HG02981 (cell line): ENCODE results near the gene NFIX.

ENCODE experiments used
- ATAC-seq: cut with Tn5 transposase; IDR thresholded peaks from one replicate; pipeline ENCODE4 v1.9.1; 2021; ENCODE audit warnings: mild to moderate bottlenecking, moderate library complexity; ENCODE audit not compliant: unreplicated experiment

NFIX gene

DNA sequence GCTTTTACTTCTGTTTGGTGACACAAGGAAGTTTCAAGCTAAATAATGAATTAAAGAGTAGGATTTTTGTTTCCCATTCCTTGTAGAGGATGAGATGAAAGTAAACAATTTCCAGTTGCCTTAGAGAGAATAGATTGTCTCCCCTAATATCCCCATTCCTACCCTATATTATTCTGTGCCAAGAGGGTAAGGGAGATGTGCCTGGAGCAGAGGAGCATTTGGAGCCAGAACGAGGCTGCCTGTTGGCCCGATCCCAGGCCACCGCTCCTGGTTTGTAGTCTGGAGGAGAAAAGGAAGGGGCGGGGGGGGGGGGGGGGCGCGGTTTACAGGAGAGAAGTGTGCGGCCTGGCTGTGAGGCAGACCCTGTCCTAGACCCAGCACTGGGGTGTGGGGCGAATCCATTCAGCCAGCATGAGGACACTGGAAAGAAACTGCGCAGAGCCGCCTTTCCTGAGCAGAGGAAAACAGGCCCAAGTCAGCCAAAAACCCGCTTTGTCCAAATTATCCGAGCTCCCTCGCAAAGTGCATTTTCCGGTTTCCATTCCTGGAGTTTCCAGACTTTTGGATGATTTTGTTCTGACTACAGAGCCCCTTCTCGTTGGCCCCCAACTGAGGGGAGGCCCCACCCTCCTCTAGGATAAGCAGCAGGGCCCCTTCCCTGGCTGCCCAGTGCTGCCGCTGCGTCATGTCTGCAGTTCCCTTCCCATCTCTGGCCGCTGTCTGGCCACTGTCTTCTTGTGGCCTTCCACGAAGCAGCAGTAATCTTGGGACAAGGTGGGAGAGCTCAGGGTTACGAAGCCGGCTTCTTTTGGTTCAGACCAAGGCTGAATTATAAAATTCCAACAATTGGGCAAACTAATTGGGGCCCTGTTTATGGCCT lies 23.0 kb downstream of the NFIX start:
- no peak for ATAC-seq

- no peak for ATAC-seq
Observed at GRCh38 chr19:13019332-13019731, 24.1 kb downstream of the NFIX start.

GRCh38 chr19:13020002-13020414 lies 24.7 kb downstream of the NFIX start:
- no peak for ATAC-seq

GRCh38 chr19:13022111-13022858 lies 27.0 kb downstream of the NFIX start:
- no peak for ATAC-seq

DNA sequence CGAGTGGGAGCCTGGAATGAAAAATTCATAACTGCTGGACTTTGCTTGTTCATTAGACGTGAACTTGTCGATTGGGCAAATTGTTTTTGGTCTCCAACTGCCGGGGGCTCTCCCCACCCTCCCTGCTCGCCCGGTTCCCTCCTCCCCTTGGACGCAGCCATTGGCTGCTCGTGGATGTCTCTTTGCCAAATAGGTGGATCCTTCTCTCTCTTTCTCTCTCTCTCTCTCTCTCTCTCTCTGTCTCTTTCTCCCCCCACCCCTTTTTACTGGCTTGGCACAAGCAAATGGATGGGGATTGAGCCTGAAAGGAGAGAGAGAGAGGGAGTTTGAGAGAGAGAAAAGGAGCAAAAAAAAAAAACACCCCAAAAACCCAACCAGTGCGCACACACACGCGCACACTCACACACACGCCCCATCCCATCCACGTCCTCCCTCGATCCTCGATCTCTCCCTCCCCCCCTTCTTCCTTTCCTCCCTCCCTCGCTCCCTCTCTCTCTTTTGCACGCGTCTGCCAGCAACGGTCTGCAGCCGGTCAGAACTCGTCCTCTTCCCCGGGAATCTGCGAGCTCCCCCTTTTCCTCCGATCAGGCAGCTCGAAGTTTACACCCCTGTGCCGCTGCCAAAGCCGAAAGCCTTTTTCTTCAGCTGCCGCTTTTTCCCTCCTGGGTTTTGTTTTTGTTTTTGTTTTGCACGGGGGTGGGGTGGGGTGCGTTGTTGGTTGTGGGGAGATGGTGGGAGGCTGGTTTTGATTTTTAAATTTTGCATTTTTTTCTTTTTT lies 27.8 kb downstream of the NFIX start:
- ATAC-seq, result no peak

GRCh38 chr19:13023656-13024055 lies 28.4 kb downstream of the NFIX start:
- no peak for ATAC-seq

DNA sequence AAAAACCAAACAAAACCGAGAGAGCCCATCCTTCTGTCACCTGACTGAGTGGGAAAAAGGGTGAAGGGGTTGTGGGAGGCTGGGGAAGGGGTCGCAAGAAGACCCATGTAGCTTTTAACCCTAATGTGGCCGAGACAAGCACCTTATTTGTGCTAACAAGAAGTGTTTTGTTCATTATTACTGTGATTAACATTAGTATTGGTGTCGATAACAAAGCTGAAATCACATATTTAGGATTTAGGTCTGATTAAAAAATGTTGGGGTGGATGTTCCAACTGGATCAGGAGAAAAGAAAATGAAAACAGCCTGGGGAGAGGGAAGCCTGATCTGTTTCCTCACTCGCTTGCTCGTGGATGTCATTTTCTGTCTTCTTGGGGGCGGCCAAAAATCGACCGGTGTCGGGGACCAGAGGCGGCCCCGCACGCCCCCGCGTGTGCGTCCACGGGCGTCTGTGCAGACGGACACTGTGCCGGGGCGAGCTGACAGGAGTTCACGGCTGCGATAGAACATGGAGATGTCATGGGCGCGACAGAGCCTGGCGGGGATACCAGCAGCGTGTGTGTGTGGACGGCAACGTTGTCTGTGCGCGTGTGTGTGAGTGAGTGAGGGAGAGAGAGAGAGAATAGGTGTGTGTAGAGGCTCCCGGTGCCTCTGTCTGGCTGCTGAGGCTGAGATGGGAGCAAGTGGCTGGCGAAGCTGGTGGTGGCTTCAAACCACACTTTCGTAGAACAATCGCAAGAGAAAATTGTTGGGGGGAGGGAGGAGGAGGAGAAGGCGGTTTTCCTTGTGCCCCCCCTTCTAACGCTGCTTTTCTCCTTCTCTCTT lies 29.1 kb downstream of the NFIX start:
- ATAC-seq, result no peak

- ATAC-seq, result no peak
Observed at GRCh38 chr19:13024951-13025697, 29.8 kb downstream of the NFIX start.

- no peak for ATAC-seq
Observed at GRCh38 chr19:13025819-13026456, 30.7 kb downstream of the NFIX start.

GRCh38 chr19:13026462-13027370 lies 31.4 kb downstream of the NFIX start:
- no peak for ATAC-seq

DNA sequence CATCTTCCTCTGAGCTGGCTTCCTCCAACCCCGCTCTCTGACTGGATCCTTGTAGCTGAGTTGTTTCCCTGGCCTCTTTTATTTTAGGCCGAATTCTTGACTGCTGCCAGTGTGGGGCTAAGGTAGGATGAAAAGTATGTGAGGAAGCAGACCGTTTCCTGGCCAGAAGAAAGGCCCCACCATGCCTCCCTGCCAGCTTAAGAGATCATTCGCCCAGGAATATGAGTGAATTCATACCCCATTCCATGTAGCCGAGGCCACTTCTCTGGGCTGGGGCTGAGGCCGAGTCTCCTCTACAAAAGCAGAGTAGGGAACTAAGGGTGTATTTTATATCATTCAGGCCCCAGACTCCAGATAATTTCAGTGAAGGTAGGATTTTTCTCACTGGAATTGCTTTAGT lies 32.3 kb downstream of the NFIX start:
- no peak for ATAC-seq

DNA sequence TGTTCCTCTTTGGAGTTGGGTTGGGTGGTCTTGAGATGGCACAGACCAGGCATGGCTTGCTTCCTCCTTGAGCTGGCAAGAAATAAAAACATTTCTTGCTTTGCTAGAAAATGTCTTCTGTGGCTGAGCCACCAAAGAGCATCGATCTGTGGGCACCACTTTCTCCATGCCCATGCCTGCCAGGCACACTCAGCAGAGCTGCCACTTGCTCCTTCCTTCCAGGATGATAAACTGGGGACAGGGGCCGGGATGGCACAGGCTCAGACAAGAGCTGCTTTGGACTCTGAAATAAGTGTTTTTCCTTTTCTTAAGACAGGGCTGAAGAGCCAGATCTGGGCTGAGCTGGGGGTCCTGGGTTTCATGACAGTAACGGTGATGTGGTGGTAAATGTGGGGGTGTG lies 32.8 kb downstream of the NFIX start:
- no peak for ATAC-seq

DNA sequence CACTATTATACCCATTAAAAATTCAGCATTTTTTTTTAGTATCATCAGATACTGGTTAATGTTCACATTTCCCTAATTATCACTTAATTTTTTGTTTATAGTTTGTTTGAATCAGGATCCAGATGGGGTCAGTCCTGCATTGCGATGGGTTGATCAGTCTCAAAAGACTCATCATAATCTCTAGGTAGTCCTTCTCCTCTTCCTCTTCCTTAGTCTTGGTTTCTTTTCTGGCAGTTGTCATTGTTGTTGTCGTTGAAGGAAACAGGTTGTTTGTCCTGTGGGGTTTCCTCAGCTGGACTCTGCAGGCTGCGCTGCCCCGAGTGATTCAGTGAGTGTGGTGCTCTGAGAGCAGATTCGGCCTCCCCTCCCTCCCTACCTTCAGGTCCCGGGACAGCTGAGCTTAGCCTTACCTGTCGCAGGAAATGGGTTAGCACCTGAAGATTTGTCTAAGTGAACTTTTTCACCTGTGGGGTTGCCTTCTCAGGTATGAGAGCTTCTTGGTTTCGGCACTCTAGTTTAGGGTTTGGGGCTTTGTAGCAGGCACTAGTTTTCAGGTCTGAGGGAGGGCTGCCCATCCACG lies 34.1 kb downstream of the NFIX start:
- no peak for ATAC-seq

- ATAC-seq, result no peak
Observed at GRCh38 chr19:13029893-13030292, 34.6 kb downstream of the NFIX start.

DNA sequence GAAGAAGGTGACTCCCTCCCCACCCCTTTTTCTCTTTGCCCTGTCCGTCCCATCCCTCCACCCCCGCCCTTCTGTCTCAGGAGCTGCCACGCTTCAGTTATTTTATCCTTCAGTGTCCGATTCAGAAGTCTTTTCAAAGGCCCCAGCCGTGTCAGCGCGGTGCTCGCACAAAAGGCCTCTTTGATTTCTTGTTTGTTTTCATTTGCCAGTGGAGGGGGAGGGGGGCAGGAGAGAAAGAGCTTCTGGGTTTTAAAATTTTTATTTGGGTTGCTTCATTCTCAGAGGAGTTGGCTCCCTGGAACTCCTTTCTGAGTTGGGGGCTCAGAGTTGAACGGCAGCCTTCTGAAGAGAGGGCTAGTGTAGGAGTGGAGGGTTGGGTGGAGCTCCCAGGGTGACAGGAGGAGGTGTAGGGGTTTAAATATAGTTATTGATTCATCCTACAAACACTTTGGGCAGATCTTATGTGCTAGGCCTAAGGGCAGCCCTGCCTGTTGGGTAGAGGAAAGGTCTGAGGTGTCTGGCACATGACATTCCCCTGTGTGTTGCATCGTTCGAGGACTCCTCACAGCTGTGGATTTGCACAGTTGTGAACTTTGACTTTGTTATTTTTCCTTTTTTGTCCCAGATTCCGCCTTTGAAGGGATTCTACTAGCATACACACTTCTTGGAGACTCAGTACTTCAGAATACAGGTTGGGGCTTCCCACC lies 36.8 kb downstream of the NFIX start:
- ATAC-seq, result no peak

- no peak for ATAC-seq
Observed at GRCh38 chr19:13032837-13033236, 37.6 kb downstream of the NFIX start.

GRCh38 chr19:13033244-13033643 lies 38.0 kb downstream of the NFIX start:
- no peak for ATAC-seq
